Natural killer cell (primary cell): ENCODE measurements around the gene ZFAND3. TPM values are rescaled to one million over a fixed set of nuclear protein-coding genes. Genes with fewer than 3 reads are reported as not detected.

Experiments
- ATAC-seq, 3 donors: fragments of 150-1000 bp in 2 of 3; fragments of 200-7000 bp in 1 of 3; cut with Tn5 transposase; 1 replicate in 1 of 3; 2 replicates in 2 of 3; pipeline ENCODE4 v1.10.0; 2021; ENCODE audit warnings: mild to moderate bottlenecking in 2 of 3, moderate library complexity in 2 of 3
- DNase-seq, 2 donors: peaks; one replicate each; pipeline versions ENCODE4 v3.0.0 to v3.0.0-alpha.2; 2013 to 2021; ENCODE audit warnings: mixed read lengths in 1 of 2
- H3K27ac ChIP-seq: one replicate; pipeline ENCODE4 v1.5.1; 2013; ENCODE audit warnings: mild to moderate bottlenecking, low read length
- H3K27me3 ChIP-seq: one replicate; pipeline ENCODE4 v1.6.1; 2013; ENCODE audit warnings: low read length; ENCODE audit not compliant: control insufficient read depth, insufficient read depth
- H3K36me3 ChIP-seq: one replicate; pipeline ENCODE4 v1.6.1; 2013; ENCODE audit warnings: low read length; ENCODE audit not compliant: control insufficient read depth, insufficient read depth
- H3K4me1 ChIP-seq: one replicate; pipeline ENCODE4 v1.6.1; 2013; ENCODE audit warnings: low read length; ENCODE audit not compliant: control insufficient read depth, insufficient read depth
- H3K4me3 ChIP-seq: one replicate; pipeline ENCODE4 v1.5.1; 2013; ENCODE audit warnings: low read length
- H3K9me3 ChIP-seq: one replicate; pipeline ENCODE4 v1.6.1; 2013; ENCODE audit warnings: low read length; ENCODE audit not compliant: control insufficient read depth, insufficient read depth
- H3K27ac Mint-ChIP-seq, 2 donors: one replicate each; pipeline ENCODE4 v1.8.0; 2022; ENCODE audit warnings: mild to moderate bottlenecking in 2 of 2, mixed read lengths in 2 of 2, moderate library complexity in 1 of 2
- H3K27me3 Mint-ChIP-seq, 2 donors: one replicate each; pipeline ENCODE4 v1.8.0; 2022; ENCODE audit warnings: low read depth in 2 of 2, mixed read lengths in 2 of 2
- H3K36me3 Mint-ChIP-seq: one replicate; pipeline ENCODE4 v1.8.0; 2022; ENCODE audit warnings: mixed read lengths
- H3K4me1 Mint-ChIP-seq, 2 donors: one replicate each; pipeline ENCODE4 v1.8.0; 2022; ENCODE audit warnings: mixed read lengths in 2 of 2
- H3K4me3 Mint-ChIP-seq: one replicate; pipeline ENCODE4 v1.8.0; 2022; ENCODE audit warnings: mild to moderate bottlenecking, moderate library complexity, mixed read lengths
- H3K9me3 Mint-ChIP-seq, 2 donors: one replicate each; pipeline ENCODE4 v1.8.0; 2022; ENCODE audit warnings: mixed read lengths in 2 of 2
- WGBS: methylation state at CpG from one replicate; pipeline ENCODE4 v1.1.7; 2013; ENCODE audit warnings: missing lambda C conversion rate; ENCODE audit not compliant: insufficient coverage; 5-methylcytosine and 5-hydroxymethylcytosine counted together
- intact Hi-C: fragments of 100-400 bp; cut with micrococcal nuclease; formaldehyde crosslinking; loops from one replicate; pipeline ENCODE4 v1.14.2; 2022
- total RNA-seq, 4 donors: library from RNA; stranded (reverse); fragments of 120-200 nt in 1 of 4; gene quantifications; one replicate each; pipeline versions ENCODE4 v1.2.3 to v1.2.4, GENCODE V29; 2013 to 2022
- TF ChIP-seq, protein P1 (sequence below): fragments of 200-600 bp; IDR thresholded peaks from one replicate; pipeline ENCODE4 v1.8.0; 2022; ENCODE audit warnings: antibody characterized with exemption

ZFAND3 gene
- total RNA-seq, 3 donors from 2014 or later (not counting 1 experiment from before 2014, with no cell fraction given) = 87.7 to 97.4 (median 90.1) TPM

DNA sequence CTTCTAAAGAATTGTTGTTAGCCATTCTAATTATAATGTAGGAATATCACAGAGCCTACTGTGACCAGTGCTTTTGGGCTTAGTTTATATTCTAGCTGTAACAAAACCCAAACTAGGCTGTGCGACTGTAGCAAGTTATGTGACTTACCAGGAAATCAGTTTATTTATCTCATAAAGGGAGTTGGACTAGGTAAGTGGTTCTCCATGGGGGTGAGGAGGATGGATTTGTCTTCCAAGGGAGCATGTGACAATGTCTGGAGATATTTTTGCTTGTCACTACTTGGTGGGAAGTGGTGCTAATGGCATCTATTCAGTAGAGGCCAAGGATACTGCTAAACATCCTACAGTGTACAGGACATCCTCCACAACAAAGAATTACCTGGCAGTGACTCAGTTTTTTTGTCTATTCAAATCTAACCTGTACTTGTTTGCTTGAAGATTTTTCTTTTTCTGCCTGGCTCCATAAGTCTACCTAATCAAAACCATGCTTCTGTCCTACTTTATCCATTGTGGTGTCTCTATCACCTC is 32.5 kb downstream of the ZFAND3 start:
- H3K4me3 Mint-ChIP-seq = peak overlapping the region; percentile 61
- Histone ChIP-seq H3K27me3 (no peaks in the 10 kb centered on the region), H3K4me1 (peaks cover 14% of the 10 kb centered on the region), H3K36me3 (no peaks in the 10 kb centered on the region), H3K4me3 (no peak overlapping the region), H3K27ac (no peak overlapping the region), H3K9me3 (no peaks in the 10 kb centered on the region)
- peaks cover 65 to 73% of the 10 kb centered on the region in 2 donors for H3K4me1 Mint-ChIP-seq
- peak in 1 of 3 donors; percentile 24 for ATAC-seq
- H3K27ac Mint-ChIP-seq = peak overlapping the region; percentile 37 to 62
- H3K9me3 Mint-ChIP-seq = no peaks in the 10 kb centered on the region
- intact Hi-C loops = loop anchor here (2.0 kb wide), 1 partner anchor 15 kb away; no protein-coding TSS in a partner anchor
- no peak for DNase-seq
- 73% methylated on average over 1 of the region's 1 CpG for WGBS
- TF ChIP-seq, protein P1, sequence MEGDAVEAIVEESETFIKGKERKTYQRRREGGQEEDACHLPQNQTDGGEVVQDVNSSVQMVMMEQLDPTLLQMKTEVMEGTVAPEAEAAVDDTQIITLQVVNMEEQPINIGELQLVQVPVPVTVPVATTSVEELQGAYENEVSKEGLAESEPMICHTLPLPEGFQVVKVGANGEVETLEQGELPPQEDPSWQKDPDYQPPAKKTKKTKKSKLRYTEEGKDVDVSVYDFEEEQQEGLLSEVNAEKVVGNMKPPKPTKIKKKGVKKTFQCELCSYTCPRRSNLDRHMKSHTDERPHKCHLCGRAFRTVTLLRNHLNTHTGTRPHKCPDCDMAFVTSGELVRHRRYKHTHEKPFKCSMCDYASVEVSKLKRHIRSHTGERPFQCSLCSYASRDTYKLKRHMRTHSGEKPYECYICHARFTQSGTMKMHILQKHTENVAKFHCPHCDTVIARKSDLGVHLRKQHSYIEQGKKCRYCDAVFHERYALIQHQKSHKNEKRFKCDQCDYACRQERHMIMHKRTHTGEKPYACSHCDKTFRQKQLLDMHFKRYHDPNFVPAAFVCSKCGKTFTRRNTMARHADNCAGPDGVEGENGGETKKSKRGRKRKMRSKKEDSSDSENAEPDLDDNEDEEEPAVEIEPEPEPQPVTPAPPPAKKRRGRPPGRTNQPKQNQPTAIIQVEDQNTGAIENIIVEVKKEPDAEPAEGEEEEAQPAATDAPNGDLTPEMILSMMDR = no peak
- H3K27me3 Mint-ChIP-seq = no peaks in the 10 kb centered on the region
- no peaks in the 10 kb centered on the region for H3K36me3 Mint-ChIP-seq

DNA sequence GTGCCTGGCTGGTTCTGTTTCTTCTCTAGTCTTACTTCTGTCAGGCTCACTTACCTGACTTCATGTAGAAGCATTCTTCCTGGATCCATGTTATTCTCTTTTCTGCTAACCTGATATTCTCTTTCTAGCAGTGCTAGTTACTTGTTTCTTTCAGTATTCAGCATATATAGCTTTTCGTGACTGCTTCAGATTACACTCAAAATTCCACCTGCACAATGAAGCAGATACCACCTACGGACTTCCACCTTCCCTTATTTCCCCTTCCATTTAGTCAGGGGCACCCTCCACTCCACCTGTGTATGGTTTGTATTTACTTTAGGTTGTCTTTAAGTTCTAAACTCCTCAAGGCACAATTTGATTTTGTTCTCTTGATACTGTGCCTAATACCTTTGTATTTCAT is 36.8 kb downstream of the ZFAND3 start:
- TF ChIP-seq, protein P1 = no peak
- WGBS = 93% methylated on average over 1 of the region's 2 CpGs
- no peaks in the 10 kb centered on the region for H3K36me3 Mint-ChIP-seq
- peak overlapping the region; percentile 27 to 65 for H3K27ac Mint-ChIP-seq
- H3K4me1 Mint-ChIP-seq = peaks cover 53 to 69% of the 10 kb centered on the region in 2 donors
- Histone ChIP-seq H3K36me3 (no peaks in the 10 kb centered on the region), H3K27ac (no peak overlapping the region), H3K27me3 (no peaks in the 10 kb centered on the region), H3K4me1 (peaks cover 13% of the 10 kb centered on the region), H3K9me3 (no peaks in the 10 kb centered on the region), H3K4me3 (no peak overlapping the region)
- ATAC-seq (no peak), DNase-seq (no peak)
- peak overlapping the region; percentile 45 for H3K4me3 Mint-ChIP-seq
- no peaks in the 10 kb centered on the region for H3K27me3 Mint-ChIP-seq
- H3K9me3 Mint-ChIP-seq = no peaks in the 10 kb centered on the region
- intact Hi-C loops = no loop called here

DNA sequence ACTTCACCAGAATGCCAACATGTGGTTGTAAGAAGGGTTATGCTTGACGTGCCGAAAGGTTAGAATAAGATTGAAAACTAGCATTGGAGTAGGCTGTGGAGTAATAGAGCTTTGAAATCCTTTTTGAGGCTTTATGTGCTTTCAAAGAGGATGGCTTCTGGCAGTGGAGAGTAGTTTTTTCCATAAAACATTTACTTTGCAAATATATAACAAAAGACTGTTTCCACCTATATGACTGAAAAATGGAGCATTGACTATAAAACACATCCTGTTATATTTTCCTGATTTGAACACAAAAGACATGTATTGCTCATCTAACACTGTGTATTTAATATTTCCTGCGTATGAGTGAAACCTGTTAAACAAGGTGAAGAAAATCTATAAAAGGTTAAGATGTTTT is 38.8 kb downstream of the ZFAND3 start:
- peak overlapping the region; percentile 19 to 30 for H3K27ac Mint-ChIP-seq

More for the DNA sequence above, 38.8 kb downstream of the ZFAND3 start:
- no peaks in the 10 kb centered on the region for H3K27me3 Mint-ChIP-seq
- H3K9me3 ChIP-seq = no peaks in the 10 kb centered on the region
- no peak for DNase-seq
- H3K9me3 Mint-ChIP-seq = no peaks in the 10 kb centered on the region
- peaks cover 47 to 61% of the 10 kb centered on the region in 2 donors for H3K4me1 Mint-ChIP-seq
- 68% methylated on average over 3 of the region's 3 CpGs for WGBS
- TF ChIP-seq, protein P1 = no peak
- no peaks in the 10 kb centered on the region for H3K36me3 ChIP-seq
- H3K4me3 ChIP-seq = no peak overlapping the region
- no peak overlapping the region for H3K27ac ChIP-seq
- intact Hi-C loops = no loop called here
- no peaks in the 10 kb centered on the region for H3K27me3 ChIP-seq
- no peak overlapping the region for H3K4me3 Mint-ChIP-seq
- H3K36me3 Mint-ChIP-seq = no peaks in the 10 kb centered on the region
- H3K4me1 ChIP-seq = peaks cover 16% of the 10 kb centered on the region
- no peak for ATAC-seq
